AG09309 (cell line): ENCODE measurements around the gene TNIP1.

ENCODE experiments used
- DNase-seq: peaks from one replicate; pipeline ENCODE4 v3.0.0-alpha.2; 2010; ENCODE audit warnings: low read depth
- H3K4me3 ChIP-seq: 2 replicates; pipeline ENCODE4 v1.5.1; 2011; ENCODE audit warnings: mild to moderate bottlenecking, low read depth, low read length, moderate library complexity; ENCODE audit not compliant: control insufficient read depth
- CTCF ChIP-seq: IDR thresholded peaks from 2 replicates; pipeline ENCODE4 v1.5.1; 2011; ENCODE audit warnings: mild to moderate bottlenecking, low read depth, low read length, inconsistent platforms; ENCODE audit not compliant: insufficient read depth, control insufficient read depth; ENCODE audit errors: missing control alignments

Gene TNIP1

DNA sequence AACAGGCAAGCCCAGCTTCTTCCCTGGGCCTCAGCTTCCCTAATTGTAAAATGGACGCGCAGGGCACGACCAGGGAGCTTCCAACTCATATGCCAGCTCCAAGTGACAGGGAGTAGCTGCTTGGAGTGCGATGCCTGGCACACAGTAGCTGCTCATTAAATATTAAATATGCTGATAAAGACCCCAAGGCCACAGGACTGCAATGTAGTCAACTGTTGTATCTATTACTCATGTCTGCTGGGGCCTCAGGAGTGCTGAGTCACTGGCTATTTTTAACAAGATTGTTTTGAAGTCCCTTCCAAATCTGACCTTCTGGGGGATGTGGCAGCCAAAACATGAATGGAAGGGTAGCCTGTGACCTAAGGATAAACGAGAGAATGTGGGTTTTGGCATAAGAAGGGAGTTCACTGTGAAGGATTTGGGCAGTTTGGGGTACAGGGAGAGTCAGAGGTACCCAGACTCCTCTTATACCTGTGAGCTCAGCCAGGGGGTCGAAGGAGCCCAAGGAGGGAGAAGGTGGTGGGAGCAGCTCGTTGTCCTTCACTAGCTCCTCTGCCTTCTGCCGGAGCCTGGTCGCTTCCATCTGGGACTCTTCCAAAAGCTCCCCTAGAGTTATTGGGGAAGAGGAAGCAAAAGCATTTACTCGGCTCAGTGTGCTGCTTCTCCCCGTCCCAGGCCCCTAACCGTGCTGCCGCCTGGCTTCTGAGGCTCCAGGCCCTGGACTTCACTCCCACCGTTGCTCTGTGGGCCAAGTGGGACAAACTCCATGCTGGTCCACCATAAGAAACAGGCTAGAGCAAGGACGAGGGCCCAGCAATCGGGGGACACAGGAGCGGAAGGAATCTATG lies 17.5 kb downstream of the TNIP1 start:
- no peak for TF ChIP-seq CTCF
- no peak for DNase-seq
- H3K4me3 ChIP-seq = no peak overlapping the region

GRCh38 chr5:151062405-151063141 lies 18.3 kb downstream of the TNIP1 start:
- TF ChIP-seq CTCF = no peak
- H3K4me3 ChIP-seq = no peak overlapping the region
- no peak for DNase-seq

DNA sequence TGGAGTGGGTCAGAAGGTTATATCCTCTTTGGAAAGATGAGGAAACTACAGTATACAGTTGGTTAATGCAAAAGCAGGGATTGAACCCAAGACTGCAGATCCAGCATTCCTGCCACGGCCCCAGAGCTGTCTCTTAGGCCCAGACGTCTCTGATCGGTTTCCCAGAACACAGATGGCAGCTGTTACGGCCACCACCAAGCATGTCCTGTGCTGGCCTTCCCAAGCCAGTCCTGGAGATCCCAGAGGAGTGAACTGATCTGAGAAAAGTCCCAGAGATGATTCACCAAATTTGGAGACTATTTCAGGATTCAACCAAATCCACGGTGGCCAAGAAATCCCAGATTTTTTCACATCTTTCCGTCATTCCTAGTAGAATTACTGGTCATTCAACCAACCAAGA lies 20.1 kb downstream of the TNIP1 start:
- no peak for TF ChIP-seq CTCF
- H3K4me3 ChIP-seq = no peak overlapping the region

GRCh38 chr5:151058891-151059489 lies 21.8 kb downstream of the TNIP1 start:
- no peak for DNase-seq
- TF ChIP-seq CTCF = no peak
- no peak overlapping the region for H3K4me3 ChIP-seq

More for the DNA sequence above, 20.1 kb downstream of the TNIP1 start:
- DNase-seq = no peak

DNA sequence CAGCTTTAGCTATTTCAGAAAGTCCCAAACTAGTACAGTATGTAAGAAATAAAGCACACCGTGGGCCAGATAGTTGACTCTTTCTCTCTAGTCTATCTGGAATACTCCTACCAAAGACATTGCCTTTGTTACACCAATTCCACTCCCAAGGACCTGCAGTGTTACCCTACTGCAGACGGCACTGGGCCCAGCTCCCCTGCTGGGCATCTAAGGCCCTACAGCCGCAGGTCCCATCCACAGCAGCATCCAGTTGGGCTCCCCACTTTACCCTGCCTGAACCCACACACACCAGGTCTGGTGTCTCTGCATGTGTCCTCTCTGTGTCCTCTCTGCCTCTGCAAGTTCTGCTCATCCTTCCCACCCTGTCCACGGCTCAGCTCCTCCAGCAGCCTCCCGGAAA lies 22.5 kb downstream of the TNIP1 start:
- no peak overlapping the region for H3K4me3 ChIP-seq
- TF ChIP-seq CTCF = no peak
- no peak for DNase-seq

DNA sequence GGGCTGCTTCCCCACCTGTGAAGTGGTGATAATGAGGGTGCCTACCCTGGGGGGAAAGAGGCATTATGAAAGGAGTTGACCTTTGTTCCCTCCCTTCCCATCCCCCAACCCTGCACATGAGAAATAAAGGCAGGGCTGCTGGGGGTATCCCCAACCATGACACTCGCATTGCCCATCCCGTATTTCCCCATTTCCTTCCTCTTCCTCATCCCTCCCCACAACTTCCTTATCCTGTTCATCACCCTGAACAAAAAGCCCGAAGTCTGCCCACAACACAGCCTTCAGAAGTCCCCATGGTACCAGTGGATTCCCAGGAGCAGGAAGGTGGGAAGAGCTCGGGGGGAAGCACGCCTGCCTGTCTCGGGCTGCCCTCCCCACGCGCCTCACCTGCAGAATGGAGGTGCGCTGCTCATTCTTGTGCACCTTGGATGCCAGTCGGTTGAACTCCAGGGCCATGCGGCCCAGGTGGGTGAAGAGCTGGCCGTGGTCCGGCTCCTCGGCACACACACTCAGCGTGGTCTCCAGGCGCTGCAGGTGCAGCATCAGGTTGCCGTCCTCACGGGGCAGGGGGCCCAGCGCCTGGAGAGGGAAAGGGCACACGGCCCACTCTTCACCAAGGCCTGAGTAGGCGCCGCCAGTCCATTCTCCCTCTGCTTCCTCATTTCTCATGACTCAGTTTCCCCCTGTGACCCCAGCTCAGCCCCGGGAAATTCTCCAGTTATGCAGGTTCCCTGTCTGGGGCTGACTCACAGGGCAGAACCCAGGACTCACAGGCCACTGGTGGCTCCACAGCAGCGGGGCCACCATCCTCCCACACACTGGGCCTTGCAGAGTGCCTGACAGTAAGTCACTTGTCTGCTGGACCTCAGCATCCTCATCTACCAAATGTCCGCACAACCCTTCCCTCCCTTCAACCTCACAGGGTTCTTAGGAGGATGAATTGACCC lies 24.2 kb downstream of the TNIP1 start:
- DNase-seq = no peak
- TF ChIP-seq CTCF = no peak
- H3K4me3 ChIP-seq = no peak overlapping the region
